Loucy (cell line): Measurements from ENCODE around the gene MIB1.
A peak's percentile ranks its signal among the peaks of the same experiment; 100 is the strongest.

Experiments
- H2AFZ ChIP-seq: fragments of 200-600 bp; sonication (generic); 2 replicates; pipeline ENCODE4 v1.6.0; 2016; ENCODE audit warnings: antibody characterized with exemption, mild to moderate bottlenecking, low read length, moderate library complexity
- H3F3A ChIP-seq: fragments of 200-600 bp; 2 replicates; pipeline ENCODE4 v1.6.0; 2016; ENCODE audit warnings: antibody characterized with exemption, low read depth, mild to moderate bottlenecking
- H3K27me3 ChIP-seq: fragments of 200-600 bp; sonication (generic); 2 replicates; pipeline ENCODE4 v1.6.1; 2014; ENCODE audit warnings: low read length, mild to moderate bottlenecking; ENCODE audit not compliant: insufficient read depth, poor library complexity, severe bottlenecking
- H3K36me3 ChIP-seq: fragments of 200-600 bp; sonication (generic); 2 replicates; pipeline ENCODE4 v1.6.1; 2016; ENCODE audit warnings: low read length; ENCODE audit not compliant: insufficient read depth
- H3K4me1 ChIP-seq: fragments of 200-600 bp; sonication (generic); 2 replicates; pipeline ENCODE4 v1.5.1; 2014; ENCODE audit warnings: low read length, mild to moderate bottlenecking; ENCODE audit not compliant: insufficient read depth, poor library complexity, severe bottlenecking
- H3K4me2 ChIP-seq: fragments of 200-600 bp; sonication (generic); 2 replicates; pipeline ENCODE4 v1.6.0; 2014; ENCODE audit warnings: antibody characterized with exemption, low read length, low read depth, mild to moderate bottlenecking; ENCODE audit not compliant: poor library complexity, severe bottlenecking
- H3K4me3 ChIP-seq: fragments of 200-600 bp; sonication (generic); 2 replicates; pipeline ENCODE4 v1.5.1; 2014; ENCODE audit warnings: low read length, mild to moderate bottlenecking, mixed read lengths; ENCODE audit not compliant: poor library complexity, severe bottlenecking
- H3K79me2 ChIP-seq: fragments of 200-600 bp; sonication (generic); 2 replicates; pipeline ENCODE4 v1.6.1; 2014; ENCODE audit warnings: low read length; ENCODE audit not compliant: insufficient read depth
- H3K9ac ChIP-seq: fragments of 200-600 bp; sonication (generic); 2 replicates; pipeline ENCODE4 v1.6.0; 2014; ENCODE audit warnings: mild to moderate bottlenecking, low read depth, low read length, moderate library complexity; ENCODE audit not compliant: poor library complexity, severe bottlenecking
- H3K9me2 ChIP-seq: fragments of 200-600 bp; sonication (generic); replicated peaks from 2 replicates; pipeline ENCODE4 v1.6.1; 2016; ENCODE audit warnings: low read depth, low read length, mixed read lengths
- H3K9me3 ChIP-seq: fragments of 200-600 bp; sonication (generic); 2 replicates; pipeline ENCODE4 v1.6.1; 2014; ENCODE audit warnings: mild to moderate bottlenecking, antibody characterized with exemption, low read length, low read depth; ENCODE audit not compliant: insufficient read depth
- H4K20me1 ChIP-seq: fragments of 200-600 bp; sonication (generic); 2 replicates; pipeline ENCODE4 v1.6.0; 2014; ENCODE audit warnings: antibody characterized with exemption, low read length, mild to moderate bottlenecking; ENCODE audit not compliant: insufficient read depth, poor library complexity, severe bottlenecking
- CTCF ChIP-seq: fragments of 200-600 bp; sonication (generic); conservative IDR thresholded peaks from 2 replicates; pipeline ENCODE4 v1.5.1; 2014; ENCODE audit warnings: mild to moderate bottlenecking, antibody characterized with exemption, low read length
- EZH2phosphoT487 ChIP-seq: fragments of 200-600 bp; IDR thresholded peaks from 2 replicates; pipeline ENCODE4 v1.6.1; 2018; ENCODE audit warnings: antibody characterized with exemption, mild to moderate bottlenecking, moderate library complexity, borderline replicate concordance

Gene MIB1

GRCh38 chr18:21894619-21895367 lies 154.2 kb downstream of the MIB1 start:
- Histone ChIP-seq H2AFZ (no peak overlapping the region), H3K79me2 (no peaks in the 10 kb centered on the region), H3K9ac (no peak overlapping the region), H3K36me3 (no peaks in the 10 kb centered on the region), H3K4me3 (no peak overlapping the region), H4K20me1 (no peaks in the 10 kb centered on the region), H3K4me2 (no peak overlapping the region), H3F3A (no peaks in the 10 kb centered on the region), H3K27me3 (no peaks in the 10 kb centered on the region), H3K9me2 (no peaks in the 10 kb centered on the region), H3K9me3 (no peaks in the 10 kb centered on the region), H3K4me1 (no peaks in the 10 kb centered on the region)
- no peak for TF ChIP-seq EZH2phosphoT487
- TF ChIP-seq CTCF = no peak

GRCh38 chr18:21896732-21897336 lies 156.2 kb downstream of the MIB1 start:
- TF ChIP-seq EZH2phosphoT487 (no peak), CTCF (no peak)
- Histone ChIP-seq H2AFZ (0 out of 2 replicates have a peak overlapping the region, but pooled peaks have one; percentile 91), H3K4me3 (no peak overlapping the region)

GRCh38 chr18:21897811-21898210 lies 157.2 kb downstream of the MIB1 start:
- Histone ChIP-seq H3K9me2 (no peaks in the 10 kb centered on the region), H3K27me3 (no peaks in the 10 kb centered on the region), H3K9me3 (no peaks in the 10 kb centered on the region), H4K20me1 (no peaks in the 10 kb centered on the region), H3K4me2 (peak overlapping the region; percentile 34), H3K79me2 (no peaks in the 10 kb centered on the region), H3F3A (no peaks in the 10 kb centered on the region), H3K9ac (no peak overlapping the region), H3K4me3 (no peak overlapping the region), H2AFZ (peak overlapping the region; percentile 91), H3K36me3 (no peaks in the 10 kb centered on the region), H3K4me1 (no peaks in the 10 kb centered on the region)
- TF ChIP-seq EZH2phosphoT487 = no peak
- TF ChIP-seq CTCF = peak; percentile 78

More at GRCh38 chr18:21896732-21897336, 156.2 kb downstream of the MIB1 start:
- no peaks in the 10 kb centered on the region for H3K36me3 ChIP-seq
- no peaks in the 10 kb centered on the region for H3K4me1 ChIP-seq
- no peak overlapping the region for H3K9ac ChIP-seq
- no peaks in the 10 kb centered on the region for H4K20me1 ChIP-seq
- H3K27me3 ChIP-seq = no peaks in the 10 kb centered on the region
- no peak overlapping the region for H3K4me2 ChIP-seq
- no peaks in the 10 kb centered on the region for H3F3A ChIP-seq
- H3K9me3 ChIP-seq = no peaks in the 10 kb centered on the region
- H3K9me2 ChIP-seq = no peaks in the 10 kb centered on the region
- no peaks in the 10 kb centered on the region for H3K79me2 ChIP-seq
